Hematopoietic multipotent progenitor cell treated with erythropoietin and hydrocortisone succinate and interleukin-3 and kit ligand, for 8 days (in vitro differentiated cells): ENCODE measurements around the gene FAM222B.
"Not testable (repeated sequence)": the region's sequence is repeated elsewhere in the genome, so short reads cannot be mapped to it uniquely, and the experiment has no call there.

Experiments used
- DNase-seq: peaks from one replicate; pipeline ENCODE4 v3.0.0-alpha.2; 2015

The FAM222B gene

GRCh38 chr17:28744104-28744971, 98.3 kb downstream of the FAM222B start:
- DNase-seq: peak; percentile 42

- peak; percentile 83 for DNase-seq
These were observed 99.1 kb downstream of the FAM222B start, which contains the start of gene TRAF4 for GRCh38 chr17:28743243-28744103. Gene TRAF4 (plus strand): TSS chr17:28744011. CDS start chr17:28744113, 102 bp downstream.

- DNase-seq: peak; percentile 89
These were observed 100.9 kb downstream of the FAM222B start for GRCh38 chr17:28741358-28742349.

- DNase-seq: no peak
These were observed 101.9 kb downstream of the FAM222B start for GRCh38 chr17:28740406-28741357.

GRCh38 chr17:28738680-28739384, 103.8 kb downstream of the FAM222B start:
- DNase-seq: no peak

GRCh38 chr17:28737770-28738679, 104.6 kb downstream of the FAM222B start:
- DNase-seq: peak; percentile 33

GRCh38 chr17:28737316-28737715, 105.3 kb downstream of the FAM222B start:
- DNase-seq: no peak

- not testable (repeated sequence) for DNase-seq
These were observed 106.4 kb downstream of the FAM222B start for GRCh38 chr17:28735913-28736769.

- DNase-seq: peak; percentile 91
These were observed 107.3 kb downstream of the FAM222B start for GRCh38 chr17:28735242-28735722.

GRCh38 chr17:28734712-28735241, 107.8 kb downstream of the FAM222B start:
- DNase-seq: no peak

- no peak for DNase-seq
These were observed 109.2 kb downstream of the FAM222B start for GRCh38 chr17:28733346-28733745.

GRCh38 chr17:28729950-28730330, 112.7 kb downstream of the FAM222B start:
- no peak for DNase-seq

- DNase-seq: peak; percentile 96
These were observed 114.0 kb downstream of the FAM222B start, which contains the start of gene NEK8 for GRCh38 chr17:28728364-28729200. Gene NEK8 (plus strand): TSS chr17:28728788. CDS start chr17:28728814, 26 bp downstream.

- DNase-seq: peak; percentile 93
These were observed 115.7 kb downstream of the FAM222B start for GRCh38 chr17:28726627-28727491.

- DNase-seq: peak; percentile 79
These were observed 116.4 kb downstream of the FAM222B start, which contains the start of gene TLCD1 for GRCh38 chr17:28726226-28726626. Gene TLCD1 (minus strand): TSS chr17:28726233. CDS start chr17:28726097, 136 bp downstream.
